ENCODE results near the gene EIF4G3.

EIF4G3 gene

GRCh38 chr1:21176586-21177555 is at the start of gene EIF4G3:
TSS of gene EIF4G3 (minus strand) at chr1:21176897. CDS start at chr1:21002742, 174,155 bp downstream.
- H3K4me3 ChIP-seq (ENCODE audit: low read depth, low read length) = peak within 1 kb of the TSS; percentile 88
- TF ChIP-seq CTCF (conservative IDR thresholded peaks at IDR 0.05; ENCODE audit: low read depth, low read length) = no peak
- DNase-seq (ENCODE audit: low read depth) = peak; percentile 97

- DNase-seq (ENCODE audit: low read depth) = no peak
- TF ChIP-seq CTCF (conservative IDR thresholded peaks at IDR 0.05; ENCODE audit: low read depth, low read length) = no peak
- H3K4me3 ChIP-seq (ENCODE audit: low read depth, low read length) = no peak overlapping the region
Observed at GRCh38 chr1:21225065-21225464, 48.4 kb upstream of the EIF4G3 start.

- DNase-seq (ENCODE audit: low read depth) = no peak
- TF ChIP-seq CTCF (conservative IDR thresholded peaks at IDR 0.05; ENCODE audit: low read depth, low read length) = no peak
- no peak overlapping the region for H3K4me3 ChIP-seq (ENCODE audit: low read depth, low read length)
Observed at GRCh38 chr1:21220815-21221214, 44.1 kb upstream of the EIF4G3 start.

GRCh38 chr1:21219674-21220073 is 43.0 kb upstream of the EIF4G3 start:
- DNase-seq (ENCODE audit: low read depth) = no peak
- TF ChIP-seq CTCF (conservative IDR thresholded peaks at IDR 0.05; ENCODE audit: low read depth, low read length) = no peak

GRCh38 chr1:21217812-21218596 is 41.3 kb upstream of the EIF4G3 start:
- DNase-seq (ENCODE audit: low read depth) = peak; percentile 50
- H3K4me3 ChIP-seq (ENCODE audit: low read depth, low read length) = no peak overlapping the region
- peak; percentile 68 for TF ChIP-seq CTCF (conservative IDR thresholded peaks at IDR 0.05; ENCODE audit: low read depth, low read length)

More at GRCh38 chr1:21219674-21220073, 43.0 kb upstream of the EIF4G3 start:
- H3K4me3 ChIP-seq (ENCODE audit: low read depth, low read length) = no peak overlapping the region

- peak; percentile 81 for TF ChIP-seq CTCF (conservative IDR thresholded peaks at IDR 0.05; ENCODE audit: low read depth, low read length)
- peak; percentile 62 for DNase-seq (ENCODE audit: low read depth)
Observed at GRCh38 chr1:21216835-21217811, 40.4 kb upstream of the EIF4G3 start.

More at GRCh38 chr1:21216835-21217811, 40.4 kb upstream of the EIF4G3 start:
- H3K4me3 ChIP-seq (ENCODE audit: low read depth, low read length) = no peak overlapping the region
